Choroid plexus epithelial cell (primary cell): Measurements from ENCODE around the gene INSC.

Experiments
- DNase-seq: peaks from one replicate; pipeline ENCODE4 v3.0.0-alpha.2; 2010; ENCODE audit warnings: low read depth
- H3K4me3 ChIP-seq: 2 replicates; pipeline ENCODE4 v1.5.1; 2011; ENCODE audit warnings: low read depth, mild to moderate bottlenecking, control low read depth, low read length, moderate library complexity
- CTCF ChIP-seq: conservative IDR thresholded peaks from 2 replicates; pipeline ENCODE4 v1.5.1; 2011; ENCODE audit warnings: low read depth, mild to moderate bottlenecking, control low read depth, inconsistent platforms, low read length, moderate library complexity

The INSC gene

GRCh38 chr11:15111215-15111614 is 3.5 kb upstream of the INSC start:
- DNase-seq: no peak
- H3K4me3 ChIP-seq: no peak overlapping the region
- no peak for TF ChIP-seq CTCF

GRCh38 chr11:15112131-15112541 is 2.6 kb upstream of the INSC start:
- no peak overlapping the region for H3K4me3 ChIP-seq
- TF ChIP-seq CTCF: no peak
- no peak for DNase-seq

- no peak overlapping the region for H3K4me3 ChIP-seq
- no peak for TF ChIP-seq CTCF
- no peak for DNase-seq
These were observed 1.3 kb upstream of the INSC start for GRCh38 chr11:15113381-15113780.

GRCh38 chr11:15115686-15116085 is 963 bp downstream of the INSC start:
- no peak overlapping the region for H3K4me3 ChIP-seq
- no peak for DNase-seq
- TF ChIP-seq CTCF: no peak

- no peak for TF ChIP-seq CTCF
- DNase-seq: no peak
- no peak overlapping the region for H3K4me3 ChIP-seq
These were observed 3.0 kb downstream of the INSC start for GRCh38 chr11:15117751-15118150.

- no peak overlapping the region for H3K4me3 ChIP-seq
- DNase-seq: no peak
- TF ChIP-seq CTCF: no peak
These were observed 3.7 kb downstream of the INSC start for GRCh38 chr11:15118431-15118830.

- no peak for DNase-seq
- no peak overlapping the region for H3K4me3 ChIP-seq
- no peak for TF ChIP-seq CTCF
These were observed 4.6 kb downstream of the INSC start for GRCh38 chr11:15119352-15119751.
